Measurements from ENCODE around the gene SLC25A38. TPM values are rescaled to one million over a fixed set of nuclear protein-coding genes. Genes with fewer than 3 reads are reported as not detected.

SLC25A38 gene
- polyA plus RNA-seq, 2 of the 4 experiments (the other 2 are of a cell fraction), result 31.9 to 52.8 TPM

DNA sequence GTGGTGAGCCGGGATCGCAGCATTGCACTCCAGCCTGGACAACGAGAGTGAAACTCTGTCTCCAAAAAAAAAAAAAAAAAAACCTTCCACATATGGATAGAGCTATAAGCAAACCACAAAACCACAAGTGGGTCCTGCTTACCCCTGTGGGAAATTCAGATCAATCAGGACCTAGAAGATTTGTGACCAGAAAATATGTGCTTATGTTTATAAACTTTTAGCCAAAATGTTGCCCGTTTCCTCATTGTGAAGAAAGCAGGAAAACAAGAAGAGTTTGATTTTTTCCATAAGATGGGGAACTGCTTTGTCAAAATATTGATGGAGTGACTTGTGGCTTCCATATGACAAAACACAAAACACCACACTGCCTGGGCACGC lies 3.4 kb upstream of the SLC25A38 start:
- peaks cover 8% of the 10 kb centered on the region; the same call in 1 of the 3 replicates for H3K4me1 ChIP-seq
- ChIA-PET CTCF (interaction anchor here (1.4 kb wide), 1 partner anchor 89 kb away, joined by 4 read pairs; no protein-coding TSS in a partner anchor), POLR2A (no interaction called here)
- WGBS (ENCODE audit: missing lambda C conversion rate), result 70% methylated on average over 5 of the region's 5 CpGs
- H3K4me2 ChIP-seq, result no peak overlapping the region
- ATAC-seq (no peak), FAIRE-seq (no peak), DNase-seq (ENCODE audit: low read depth in 1 of 2, low spot score in 1 of 2) (no peak)
- H3K9me3 ChIP-seq, result no peaks in the 10 kb centered on the region
- no peak overlapping the region for H3K27ac ChIP-seq
- H3K4me3 ChIP-seq, result no peak overlapping the region
- TF ChIP-seq POLR2AphosphoS2 (conservative IDR thresholded peaks at IDR 0.05; ENCODE audit: low read length) (no peak), TP53 (CRISPR knock-in tag; IDR thresholded peaks at IDR 0.05) (no peak), FOXS1 (CRISPR knock-in tag; IDR thresholded peaks at IDR 0.05) (no peak), ZSCAN20 (CRISPR knock-in tag; IDR thresholded peaks at IDR 0.05) (no peak), JUN (IDR thresholded peaks at IDR 0.05) (no peak), HOXB13 (CRISPR knock-in tag; IDR thresholded peaks at IDR 0.05; ENCODE audit: low read depth) (no peak), HOXB5 (CRISPR knock-in tag; IDR thresholded peaks at IDR 0.05) (no peak), SMC3 (IDR thresholded peaks at IDR 0.05) (no peak), RARB (CRISPR knock-in tag; IDR thresholded peaks at IDR 0.05) (no peak), RFX5 (IDR thresholded peaks at IDR 0.05) (no peak), CBX2 (IDR thresholded peaks at IDR 0.05; ENCODE audit: borderline replicate concordance, low read depth) (no peak), MAFK (IDR thresholded peaks at IDR 0.05; ENCODE audit: partially characterized antibody) (no peak)
- TF ChIP-seq, protein P1, sequence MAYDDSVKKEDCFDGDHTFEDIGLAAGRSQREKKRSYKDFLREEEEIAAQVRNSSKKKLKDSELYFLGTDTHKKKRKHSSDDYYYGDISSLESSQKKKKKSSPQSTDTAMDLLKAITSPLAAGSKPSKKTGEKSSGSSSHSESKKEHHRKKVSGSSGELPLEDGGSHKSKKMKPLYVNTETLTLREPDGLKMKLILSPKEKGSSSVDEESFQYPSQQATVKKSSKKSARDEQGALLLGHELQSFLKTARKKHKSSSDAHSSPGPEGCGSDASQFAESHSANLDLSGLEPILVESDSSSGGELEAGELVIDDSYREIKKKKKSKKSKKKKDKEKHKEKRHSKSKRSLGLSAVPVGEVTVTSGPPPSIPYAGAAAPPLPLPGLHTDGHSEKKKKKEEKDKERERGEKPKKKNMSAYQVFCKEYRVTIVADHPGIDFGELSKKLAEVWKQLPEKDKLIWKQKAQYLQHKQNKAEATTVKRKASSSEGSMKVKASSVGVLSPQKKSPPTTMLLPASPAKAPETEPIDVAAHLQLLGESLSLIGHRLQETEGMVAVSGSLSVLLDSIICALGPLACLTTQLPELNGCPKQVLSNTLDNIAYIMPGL (CRISPR knock-in tag; IDR thresholded peaks at IDR 0.05; ENCODE audit: borderline replicate concordance), result no peak
- TF ChIP-seq, protein P2, sequence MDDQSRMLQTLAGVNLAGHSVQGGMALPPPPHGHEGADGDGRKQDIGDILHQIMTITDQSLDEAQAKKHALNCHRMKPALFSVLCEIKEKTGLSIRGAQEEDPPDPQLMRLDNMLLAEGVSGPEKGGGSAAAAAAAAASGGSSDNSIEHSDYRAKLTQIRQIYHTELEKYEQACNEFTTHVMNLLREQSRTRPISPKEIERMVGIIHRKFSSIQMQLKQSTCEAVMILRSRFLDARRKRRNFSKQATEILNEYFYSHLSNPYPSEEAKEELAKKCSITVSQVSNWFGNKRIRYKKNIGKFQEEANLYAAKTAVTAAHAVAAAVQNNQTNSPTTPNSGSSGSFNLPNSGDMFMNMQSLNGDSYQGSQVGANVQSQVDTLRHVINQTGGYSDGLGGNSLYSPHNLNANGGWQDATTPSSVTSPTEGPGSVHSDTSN (IDR thresholded peaks at IDR 0.05), result no peak

DNA sequence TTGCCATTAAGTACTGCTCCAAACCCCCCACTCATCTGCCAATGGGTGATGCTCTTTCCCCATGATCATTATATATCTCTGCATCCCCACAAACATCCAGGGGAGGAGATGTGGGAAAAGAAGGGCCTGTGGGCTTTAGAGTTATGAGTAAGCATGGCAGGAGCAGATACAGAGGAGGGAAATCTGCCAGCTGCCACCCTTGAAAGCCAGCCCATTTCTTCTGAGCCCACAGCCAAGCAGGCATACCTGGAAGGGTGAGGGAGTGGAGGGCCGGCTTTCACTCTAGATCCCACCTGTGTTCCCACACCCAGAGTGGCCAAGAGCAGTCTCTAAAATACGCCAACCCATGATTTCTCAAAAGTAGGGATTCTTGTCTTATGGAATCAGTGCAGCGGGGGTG lies 1.7 kb upstream of the SLC25A38 start:
- H3K9me3 ChIP-seq, result no peaks in the 10 kb centered on the region
- CTCF ChIA-PET, result interaction anchor here (0.6 kb wide), 1 partner anchor 1401 kb away, joined by 3 read pairs; no protein-coding TSS in a partner anchor
- H3K4me2 ChIP-seq, result no peak overlapping the region
- WGBS (ENCODE audit: missing lambda C conversion rate), result 83% methylated on average over 3 of the region's 3 CpGs
- POLR2A ChIA-PET, result no interaction called here
- no peak for ATAC-seq
- no peak overlapping the region for H3K27ac ChIP-seq
- no peak overlapping the region for H3K4me3 ChIP-seq
- no peak for DNase-seq (ENCODE audit: low read depth in 1 of 2, low spot score in 1 of 2)
- no peak for FAIRE-seq
- TF ChIP-seq HEYL (CRISPR knock-in tag; IDR thresholded peaks at IDR 0.05) (no peak), RNF2 (IDR thresholded peaks at IDR 0.05; ENCODE audit: borderline replicate concordance, low read depth) (no peak), EHMT2 (IDR thresholded peaks at IDR 0.05; ENCODE audit: low read depth) (no peak), MAFK (IDR thresholded peaks at IDR 0.05; ENCODE audit: partially characterized antibody) (no peak), CEBPB (IDR thresholded peaks at IDR 0.05) (no peak), POLR2A (IDR thresholded peaks at IDR 0.05; ENCODE audit: low read length) (no peak), CHD4 (IDR thresholded peaks at IDR 0.05; ENCODE audit: borderline replicate concordance) (no peak), RARB (CRISPR knock-in tag; IDR thresholded peaks at IDR 0.05) (no peak), KDM5A (IDR thresholded peaks at IDR 0.05) (no peak), ZC3H11A (IDR thresholded peaks at IDR 0.05) (no peak), HOXB13 (CRISPR knock-in tag; IDR thresholded peaks at IDR 0.05; ENCODE audit: low read depth) (no peak), HOXA7 (CRISPR knock-in tag; IDR thresholded peaks at IDR 0.05) (no peak), SMC3 (IDR thresholded peaks at IDR 0.05) (no peak), ZSCAN20 (CRISPR knock-in tag; IDR thresholded peaks at IDR 0.05) (no peak), HDAC2 (IDR thresholded peaks at IDR 0.05) (no peak), NFE2L2 (conservative IDR thresholded peaks at IDR 0.05; ENCODE audit: low read length) (no peak)
- TF ChIP-seq, protein P1 (CRISPR knock-in tag; IDR thresholded peaks at IDR 0.05; ENCODE audit: borderline replicate concordance), result no peak
- TF ChIP-seq, protein P3, sequence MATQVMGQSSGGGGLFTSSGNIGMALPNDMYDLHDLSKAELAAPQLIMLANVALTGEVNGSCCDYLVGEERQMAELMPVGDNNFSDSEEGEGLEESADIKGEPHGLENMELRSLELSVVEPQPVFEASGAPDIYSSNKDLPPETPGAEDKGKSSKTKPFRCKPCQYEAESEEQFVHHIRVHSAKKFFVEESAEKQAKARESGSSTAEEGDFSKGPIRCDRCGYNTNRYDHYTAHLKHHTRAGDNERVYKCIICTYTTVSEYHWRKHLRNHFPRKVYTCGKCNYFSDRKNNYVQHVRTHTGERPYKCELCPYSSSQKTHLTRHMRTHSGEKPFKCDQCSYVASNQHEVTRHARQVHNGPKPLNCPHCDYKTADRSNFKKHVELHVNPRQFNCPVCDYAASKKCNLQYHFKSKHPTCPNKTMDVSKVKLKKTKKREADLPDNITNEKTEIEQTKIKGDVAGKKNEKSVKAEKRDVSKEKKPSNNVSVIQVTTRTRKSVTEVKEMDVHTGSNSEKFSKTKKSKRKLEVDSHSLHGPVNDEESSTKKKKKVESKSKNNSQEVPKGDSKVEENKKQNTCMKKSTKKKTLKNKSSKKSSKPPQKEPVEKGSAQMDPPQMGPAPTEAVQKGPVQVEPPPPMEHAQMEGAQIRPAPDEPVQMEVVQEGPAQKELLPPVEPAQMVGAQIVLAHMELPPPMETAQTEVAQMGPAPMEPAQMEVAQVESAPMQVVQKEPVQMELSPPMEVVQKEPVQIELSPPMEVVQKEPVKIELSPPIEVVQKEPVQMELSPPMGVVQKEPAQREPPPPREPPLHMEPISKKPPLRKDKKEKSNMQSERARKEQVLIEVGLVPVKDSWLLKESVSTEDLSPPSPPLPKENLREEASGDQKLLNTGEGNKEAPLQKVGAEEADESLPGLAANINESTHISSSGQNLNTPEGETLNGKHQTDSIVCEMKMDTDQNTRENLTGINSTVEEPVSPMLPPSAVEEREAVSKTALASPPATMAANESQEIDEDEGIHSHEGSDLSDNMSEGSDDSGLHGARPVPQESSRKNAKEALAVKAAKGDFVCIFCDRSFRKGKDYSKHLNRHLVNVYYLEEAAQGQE (IDR thresholded peaks at IDR 0.05), result no peak
- H3K4me1 ChIP-seq, result peaks cover 18% of the 10 kb centered on the region; the same call in 2 of the 3 replicates
